Tibial nerve (tissue), 4 donors: ENCODE measurements around the gene DPM2.

Source experiments
- EP300 ChIP-seq, 2 donors: sonication (generic); formaldehyde crosslinking; IDR thresholded peaks; one replicate each; pipeline ENCODE4 v1.6.1; 2017; ENCODE audit warnings: antibody characterized with exemption in 2 of 2, mild to moderate bottlenecking in 1 of 2
- POLR2A ChIP-seq, 2 donors: fragments of 450-650 bp; IDR thresholded peaks; one replicate each; pipeline ENCODE4 v1.6.1; 2017; ENCODE audit warnings: antibody characterized with exemption in 2 of 2, mild to moderate bottlenecking in 2 of 2, moderate library complexity in 2 of 2
- TF ChIP-seq, protein P1 (sequence below), 5 experiments: fragments of 200-600 bp in 3 of 5; fragments of 450-650 bp in 2 of 5; sonication (generic) in 3 of 5; IDR thresholded peaks; one replicate each; pipeline ENCODE4 v1.5.1; 2016 to 2019; ENCODE audit warnings: antibody characterized with exemption in 5 of 5, mild to moderate bottlenecking in 3 of 5, moderate library complexity in 2 of 5

DNA sequence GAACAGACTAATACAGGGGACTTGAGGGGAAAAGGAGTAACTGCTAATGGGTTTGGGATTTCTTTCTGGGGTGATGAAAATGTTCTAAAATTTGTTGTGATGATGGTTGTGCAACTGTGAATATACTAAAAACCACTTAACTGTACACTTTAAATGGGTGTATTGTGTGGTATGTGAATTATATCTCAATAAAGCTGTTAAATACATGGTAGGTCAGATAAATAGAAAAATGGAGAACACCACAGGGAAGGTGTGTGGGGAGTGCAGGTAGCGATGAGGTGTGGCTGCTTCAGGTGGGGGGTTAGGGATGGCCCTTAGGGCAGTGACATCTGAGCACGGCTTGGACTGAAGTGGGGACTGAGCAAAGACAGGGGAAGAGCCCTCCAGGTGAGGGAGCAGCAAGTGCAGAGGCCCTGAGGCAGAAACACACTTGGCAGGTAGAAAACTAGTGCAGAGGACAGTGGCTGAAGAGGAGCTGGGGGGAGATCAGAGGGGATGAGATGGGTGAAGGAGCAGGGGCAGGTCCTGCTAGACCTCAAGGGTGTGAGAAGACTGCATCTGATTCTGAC is 22.3 kb upstream of the DPM2 start:
- TF ChIP-seq EP300 (IDR thresholded peaks at IDR 0.05) (no peak), POLR2A (IDR thresholded peaks at IDR 0.05) (no peak)
- TF ChIP-seq, protein P1, sequence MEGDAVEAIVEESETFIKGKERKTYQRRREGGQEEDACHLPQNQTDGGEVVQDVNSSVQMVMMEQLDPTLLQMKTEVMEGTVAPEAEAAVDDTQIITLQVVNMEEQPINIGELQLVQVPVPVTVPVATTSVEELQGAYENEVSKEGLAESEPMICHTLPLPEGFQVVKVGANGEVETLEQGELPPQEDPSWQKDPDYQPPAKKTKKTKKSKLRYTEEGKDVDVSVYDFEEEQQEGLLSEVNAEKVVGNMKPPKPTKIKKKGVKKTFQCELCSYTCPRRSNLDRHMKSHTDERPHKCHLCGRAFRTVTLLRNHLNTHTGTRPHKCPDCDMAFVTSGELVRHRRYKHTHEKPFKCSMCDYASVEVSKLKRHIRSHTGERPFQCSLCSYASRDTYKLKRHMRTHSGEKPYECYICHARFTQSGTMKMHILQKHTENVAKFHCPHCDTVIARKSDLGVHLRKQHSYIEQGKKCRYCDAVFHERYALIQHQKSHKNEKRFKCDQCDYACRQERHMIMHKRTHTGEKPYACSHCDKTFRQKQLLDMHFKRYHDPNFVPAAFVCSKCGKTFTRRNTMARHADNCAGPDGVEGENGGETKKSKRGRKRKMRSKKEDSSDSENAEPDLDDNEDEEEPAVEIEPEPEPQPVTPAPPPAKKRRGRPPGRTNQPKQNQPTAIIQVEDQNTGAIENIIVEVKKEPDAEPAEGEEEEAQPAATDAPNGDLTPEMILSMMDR (IDR thresholded peaks at IDR 0.05): no peak
